Caco-2 (cell line): ENCODE measurements around the gene FZD2. TPM values are rescaled to one million over a fixed set of nuclear protein-coding genes. Genes with fewer than 3 reads are reported as not detected.
A peak's percentile ranks its signal among the peaks of the same experiment; 100 is the strongest.
"Not testable (repeated sequence)": the region's sequence is repeated elsewhere in the genome, so short reads cannot be mapped to it uniquely, and the experiment has no call there.

Experiments
- Bru-seq: library from RNA; stranded (reverse); fragments of 400-500 nt; gene quantifications from one replicate; lab custom pipeline; 2021; lab: Mats Ljungman, UMichigan
- BruChase-seq, 2 experiments: library from RNA; stranded (reverse); fragments of 400-500 nt; gene quantifications; one replicate each; lab custom pipeline; 2021; lab: Mats Ljungman, UMichigan
- BruUV-seq: library from RNA; stranded (reverse); fragments of 400-500 nt; replicated peaks from 2 replicates; lab custom pipeline; 2021; lab: Mats Ljungman, UMichigan
- CTCF ChIA-PET: fragments of 300-600 bp; sonication (Branson Sonifier 250); formaldehyde crosslinking; loops from one replicate; lab custom pipeline; 2022; ENCODE audit warnings: antibody characterized with exemption; lab: Charles Lee
- POLR2A ChIA-PET: fragments of 300-600 bp; sonication (Branson Sonifier 250); formaldehyde crosslinking; loops from one replicate; lab custom pipeline; 2022; ENCODE audit warnings: antibody characterized with exemption; lab: Charles Lee
- DNase-seq, 2 experiments: peaks; one replicate each; pipeline versions ENCODE4 v3.0.0 to v3.0.0-alpha.2; 2020 to 2022
- H3K27me3 ChIP-seq: replicated peaks from 2 replicates; pipeline ENCODE4 v1.6.0; 2011; ENCODE audit warnings: low read length; ENCODE audit not compliant: control insufficient read depth, insufficient read depth
- H3K36me3 ChIP-seq: 2 replicates; pipeline ENCODE4 v1.5.1; 2011; ENCODE audit warnings: low read length; ENCODE audit not compliant: control insufficient read depth, insufficient read depth
- H3K4me1 ChIP-seq: fragments of 250-450 bp; sonication (Bioruptor Pico); 2 replicates; pipeline ENCODE4 v1.5.1; 2020; ENCODE audit warnings: mild to moderate bottlenecking
- H3K4me3 ChIP-seq: 2 replicates; pipeline ENCODE4 v1.5.1; 2011; ENCODE audit warnings: low read depth, mild to moderate bottlenecking, control low read depth, low read length
- H3K9me3 ChIP-seq: fragments of 250-450 bp; sonication (Bioruptor Pico); 2 replicates; pipeline ENCODE4 v1.5.1; 2020; ENCODE audit warnings: mild to moderate bottlenecking, moderate library complexity
- H3K27ac Mint-ChIP-seq: one replicate; pipeline ENCODE4 v1.8.0; 2022; ENCODE audit warnings: mixed read lengths; ENCODE audit not compliant: unreplicated experiment
- H3K27me3 Mint-ChIP-seq: one replicate; pipeline ENCODE4 v1.8.0; 2022; ENCODE audit warnings: mixed read lengths; ENCODE audit not compliant: insufficient read depth, unreplicated experiment
- H3K36me3 Mint-ChIP-seq: one replicate; pipeline ENCODE4 v1.8.0; 2022; ENCODE audit warnings: mild to moderate bottlenecking, mixed read lengths; ENCODE audit not compliant: insufficient read depth, unreplicated experiment
- H3K4me1 Mint-ChIP-seq: one replicate; pipeline ENCODE4 v1.8.0; 2022; ENCODE audit warnings: low read depth, mixed read lengths; ENCODE audit not compliant: unreplicated experiment
- H3K4me3 Mint-ChIP-seq: one replicate; pipeline ENCODE4 v1.8.0; 2022; ENCODE audit warnings: mild to moderate bottlenecking, moderate library complexity, mixed read lengths; ENCODE audit not compliant: unreplicated experiment
- H3K9me3 Mint-ChIP-seq: one replicate; pipeline ENCODE4 v1.8.0; 2022; ENCODE audit warnings: mixed read lengths; ENCODE audit not compliant: unreplicated experiment
- intact Hi-C: fragments of 100-400 bp; cut with micrococcal nuclease; formaldehyde crosslinking; loops from one replicate; pipeline ENCODE4 v1.10.0; 2022; ENCODE audit not compliant: unreplicated experiment
- long read RNA-seq: library from polyadenylated mRNA; stranded (forward); transcript quantifications from one replicate; pipeline ENCODE4 v2.0.0, GENCODE V29; 2022
- total RNA-seq: library from RNA; stranded (reverse); gene quantifications from 2 replicates; pipeline ENCODE4 v1.2.3, GENCODE V29; 2022
- TF ChIP-seq, protein P1 (sequence below), 2 experiments: fragments of 200-600 bp in 1 of 2; IDR thresholded peaks; 1 replicate in 1 of 2; 2 replicates in 1 of 2; pipeline versions ENCODE4 v1.5.1 to v1.8.0; 2011 to 2022; ENCODE audit warnings: antibody characterized with exemption in 1 of 2, control low read depth in 1 of 2, inconsistent platforms in 1 of 2, low read depth in 1 of 2, low read length in 1 of 2, mild to moderate bottlenecking in 1 of 2, moderate library complexity in 1 of 2; ENCODE audit not compliant: insufficient read depth in 1 of 2, severe bottlenecking in 1 of 2, unreplicated experiment in 1 of 2

The FZD2 gene
- total RNA-seq (36.4 and 39.5 TPM in 2 replicates), Bru-seq, nascent RNA (percentile 57 among the genes with signal in this experiment), BruChase-seq, experiment 1, labeled RNA remaining after a 2-hour chase (percentile 85 among the genes with signal in this experiment), BruChase-seq, experiment 2, labeled RNA remaining after a 6-hour chase (percentile 78 among the genes with signal in this experiment)
- long read RNA-seq, transcript FZD2-201 (1 exons, 2,112 nt) = major isoform, 64 of 64 reads
- long read RNA-seq, partial matches to known transcripts = 0 of 64 reads
- long read RNA-seq, other reads (novel, unspliced or antisense) = 0 of 64 reads

DNA sequence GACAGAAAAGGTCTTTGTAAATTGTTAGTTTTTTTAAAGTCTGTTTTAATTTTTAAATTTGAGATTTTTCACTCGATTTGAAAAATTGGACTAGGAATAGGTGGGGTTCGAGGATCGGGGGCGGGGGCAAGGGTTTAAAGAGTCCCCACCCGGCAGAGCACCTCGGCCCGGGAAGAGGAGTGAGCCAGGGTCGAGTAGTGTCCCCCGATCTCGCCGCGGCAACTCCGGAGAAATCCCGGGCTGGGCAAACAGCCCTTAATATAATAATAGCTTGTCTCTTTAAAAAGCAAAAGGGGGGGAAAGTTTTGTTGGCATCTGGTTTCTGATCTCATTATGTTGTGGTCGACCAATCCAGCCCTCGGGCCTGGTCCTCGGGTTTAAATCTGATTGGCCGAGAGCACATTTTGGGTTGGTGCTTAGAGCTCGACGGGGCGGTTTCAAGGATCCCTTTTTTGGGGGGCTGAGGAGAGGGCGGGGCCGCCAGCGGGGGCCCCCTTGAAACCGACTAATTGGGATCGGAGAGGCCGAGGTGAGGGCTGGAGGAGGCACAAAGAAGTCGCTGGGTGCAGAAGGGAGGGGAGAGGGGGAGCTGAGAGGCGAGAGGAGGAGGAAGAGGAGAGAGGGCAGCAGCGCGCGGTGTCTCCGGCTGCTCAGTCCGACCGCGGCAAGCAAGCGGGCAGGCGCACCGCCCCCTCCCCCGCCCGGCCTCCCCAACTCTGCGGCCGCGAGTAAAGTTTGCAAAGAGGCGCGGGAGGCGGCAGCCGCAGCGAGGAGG lies at the start of gene FZD2:
Gene FZD2, plus strand, starts transcription at position 653 of the 775 bp plus-strand sequence. CDS start 205 bp downstream, outside the sequence.
- BruUV-seq = no TSS peak
- TF ChIP-seq, protein P1, sequence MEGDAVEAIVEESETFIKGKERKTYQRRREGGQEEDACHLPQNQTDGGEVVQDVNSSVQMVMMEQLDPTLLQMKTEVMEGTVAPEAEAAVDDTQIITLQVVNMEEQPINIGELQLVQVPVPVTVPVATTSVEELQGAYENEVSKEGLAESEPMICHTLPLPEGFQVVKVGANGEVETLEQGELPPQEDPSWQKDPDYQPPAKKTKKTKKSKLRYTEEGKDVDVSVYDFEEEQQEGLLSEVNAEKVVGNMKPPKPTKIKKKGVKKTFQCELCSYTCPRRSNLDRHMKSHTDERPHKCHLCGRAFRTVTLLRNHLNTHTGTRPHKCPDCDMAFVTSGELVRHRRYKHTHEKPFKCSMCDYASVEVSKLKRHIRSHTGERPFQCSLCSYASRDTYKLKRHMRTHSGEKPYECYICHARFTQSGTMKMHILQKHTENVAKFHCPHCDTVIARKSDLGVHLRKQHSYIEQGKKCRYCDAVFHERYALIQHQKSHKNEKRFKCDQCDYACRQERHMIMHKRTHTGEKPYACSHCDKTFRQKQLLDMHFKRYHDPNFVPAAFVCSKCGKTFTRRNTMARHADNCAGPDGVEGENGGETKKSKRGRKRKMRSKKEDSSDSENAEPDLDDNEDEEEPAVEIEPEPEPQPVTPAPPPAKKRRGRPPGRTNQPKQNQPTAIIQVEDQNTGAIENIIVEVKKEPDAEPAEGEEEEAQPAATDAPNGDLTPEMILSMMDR (IDR thresholded peaks at IDR 0.05; ENCODE audit: insufficient read depth in 1 of 2, low read depth in 1 of 2, low read length in 1 of 2, severe bottlenecking in 1 of 2, unreplicated experiment in 1 of 2) = no peak
- peak; percentile 89 to 93 for DNase-seq
- Mint-ChIP-seq H3K27ac (peak within 1 kb of the TSS; percentile 97), H3K36me3 (peaks cover 27% of the 10 kb centered on the region), H3K4me3 (peak within 1 kb of the TSS; percentile 93), H3K27me3 (no peaks in the 10 kb centered on the region), H3K9me3 (no peaks in the 10 kb centered on the region), H3K4me1 (peaks cover 33% of the 10 kb centered on the region)
- Histone ChIP-seq H3K4me3 (peak within 1 kb of the TSS; percentile 61), H3K4me1 (peaks cover 52% of the 10 kb centered on the region), H3K27me3 (no peaks in the 10 kb centered on the region), H3K9me3 (no peaks in the 10 kb centered on the region; the same call in 1 of the 2 replicates), H3K36me3 (no peaks in the 10 kb centered on the region; the same call in 1 of the 2 replicates)
- CTCF ChIA-PET = interaction anchor here (0.6 to 1.8 kb wide), 6 partner anchors 13 to 142 kb away, joined by 4 to 18 read pairs (median 6); no protein-coding TSS in a partner anchor
- POLR2A ChIA-PET = interaction anchor here (0.5 to 1.9 kb wide), 8 partner anchors 10 to 88 kb away, joined by 3 to 46 read pairs (median 4); no protein-coding TSS in a partner anchor
- intact Hi-C loops = loop anchor here (1.0 to 2.0 kb wide), 2 partner anchors 14 to 24 kb away; no protein-coding TSS in a partner anchor

GRCh38 chr17:44511241-44512134 lies 45.8 kb upstream of the FZD2 start:
- H3K36me3 ChIP-seq, H3K9me3 ChIP-seq, intact Hi-C loops, H3K4me1 Mint-ChIP-seq, H3K4me3 Mint-ChIP-seq, H3K27me3 Mint-ChIP-seq, H3K4me1 ChIP-seq, H3K4me3 ChIP-seq, H3K36me3 Mint-ChIP-seq, BruUV-seq, H3K27me3 ChIP-seq, H3K9me3 Mint-ChIP-seq: not testable (repeated sequence)
- ChIA-PET POLR2A (interaction anchor here (0.6 to 1.2 kb wide), 3 partner anchors 8 to 433 kb away, joined by 3 to 4 read pairs (median 4); partner anchors contain the start of gene GPATCH8), CTCF (interaction anchor here (0.6 to 1.2 kb wide), 7 partner anchors 12 to 1201 kb away, joined by 3 to 10 read pairs (median 4); no protein-coding TSS in a partner anchor)
- peak; percentile 36 to 55 for DNase-seq
- H3K27ac Mint-ChIP-seq = peak overlapping the region; percentile 29
- TF ChIP-seq, protein P1 (IDR thresholded peaks at IDR 0.05; ENCODE audit: insufficient read depth in 1 of 2, low read depth in 1 of 2, low read length in 1 of 2, severe bottlenecking in 1 of 2, unreplicated experiment in 1 of 2) = peak in 1 of 2 experiments; percentile 7
